Nucleus accumbens (tissue), 56 donors: ENCODE data around the gene APBA1.

Experiments
- DNase-seq, 56 donors: peaks; one replicate each; lab custom pipeline; 2025; lab: John Stamatoyannopoulos, UW

APBA1 gene

GRCh38 chr9:69494208-69494607, 178.0 kb downstream of the APBA1 start:
- no peak for DNase-seq

- DNase-seq: no peak
Measured at GRCh38 chr9:69486498-69486897, 185.7 kb downstream of the APBA1 start.

DNA sequence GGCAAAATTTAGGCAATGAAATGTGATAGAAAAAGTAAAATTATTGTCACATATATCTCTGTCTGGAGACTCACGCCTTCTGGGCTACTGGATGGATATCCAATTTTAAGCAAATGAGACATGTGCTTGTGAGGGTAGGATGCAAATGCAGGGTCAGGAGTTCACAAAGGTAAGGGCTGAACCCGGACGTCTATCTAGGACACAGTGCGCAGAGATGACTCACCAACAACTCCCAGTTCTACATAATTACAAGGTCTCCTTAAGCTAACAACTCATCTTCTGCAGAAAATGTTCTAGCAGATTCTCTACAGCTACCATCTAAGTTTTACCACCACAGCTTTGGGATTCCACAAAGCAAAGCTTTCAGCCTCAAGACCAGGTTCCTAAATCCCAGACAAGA, 186.7 kb downstream of the APBA1 start:
- DNase-seq: no peak

DNA sequence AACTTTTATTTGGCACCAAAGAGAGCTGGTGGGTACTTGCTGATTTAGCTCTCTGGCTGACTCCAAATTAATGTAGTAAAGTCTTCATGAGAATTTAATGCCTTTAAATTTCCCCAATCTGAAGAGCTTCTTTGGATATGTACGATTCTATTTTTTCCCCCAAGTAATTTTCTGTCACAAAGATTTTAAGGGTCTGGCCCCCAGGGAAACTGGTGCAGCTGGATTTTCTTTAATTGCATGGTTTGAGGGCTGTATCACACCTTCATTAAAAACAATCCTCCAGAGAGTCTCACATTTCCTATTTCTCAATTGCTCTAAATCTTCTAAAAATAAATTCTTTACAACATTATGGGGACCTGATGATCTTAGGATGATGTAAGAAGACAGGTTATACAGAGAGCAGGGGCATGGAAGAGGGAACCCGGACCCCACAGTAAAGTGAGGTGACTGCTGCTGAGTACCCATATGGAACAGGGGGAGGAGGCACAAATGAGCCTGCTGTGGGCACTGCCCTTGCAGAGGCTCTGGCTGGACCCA, 188.2 kb downstream of the APBA1 start:
- no peak for DNase-seq

DNA sequence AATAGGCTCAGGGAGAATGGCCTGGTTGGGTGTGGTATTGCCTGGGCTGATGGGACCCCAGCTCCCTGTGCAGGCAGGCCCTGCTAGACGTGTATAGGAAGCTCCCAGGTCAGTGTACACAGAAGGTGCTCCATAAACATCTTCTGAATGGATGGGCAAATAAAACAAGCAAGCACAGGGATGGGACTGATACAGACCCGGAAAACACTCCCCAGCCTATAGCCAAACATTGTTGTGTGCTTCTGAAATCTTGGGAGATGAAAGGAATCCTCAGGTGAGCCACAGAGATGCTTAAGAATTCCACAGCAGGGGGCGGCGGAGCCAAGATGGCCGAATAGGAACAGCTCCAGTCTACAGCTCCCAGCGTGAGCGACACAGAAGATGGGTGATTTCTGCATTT, 195.4 kb downstream of the APBA1 start:
- no peak for DNase-seq

- DNase-seq: no peak
Measured at GRCh38 chr9:69476016-69476415, 196.2 kb downstream of the APBA1 start.

GRCh38 chr9:69474821-69475220, 197.3 kb downstream of the APBA1 start:
- DNase-seq: peak in 7 of 56 donors; percentile 4 to 22 (median 17)

- no peak for DNase-seq
Measured at GRCh38 chr9:69472101-69472620, 200.0 kb downstream of the APBA1 start.

DNA sequence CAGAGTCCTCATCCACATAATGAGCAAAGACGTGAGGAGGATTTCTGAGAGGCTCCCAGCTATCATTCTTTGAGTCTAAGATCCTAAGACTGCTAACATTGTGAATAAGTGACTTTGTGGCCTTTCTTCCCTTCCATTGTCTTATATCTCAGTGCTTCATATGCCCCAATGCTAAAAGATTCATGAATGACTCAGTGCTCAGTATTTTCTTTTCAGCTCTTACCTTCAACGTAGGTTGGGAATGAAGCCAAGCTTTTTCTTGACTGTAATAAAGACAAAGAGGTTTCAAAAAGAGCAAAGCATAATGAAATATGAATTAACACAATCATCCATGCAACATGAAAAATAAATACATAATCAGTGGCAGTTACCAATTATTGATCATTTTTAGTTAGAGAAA, 200.7 kb downstream of the APBA1 start:
- no peak for DNase-seq

GRCh38 chr9:69470186-69470977, 201.8 kb downstream of the APBA1 start:
- DNase-seq: no peak

GRCh38 chr9:69469136-69469535, 203.0 kb downstream of the APBA1 start:
- no peak for DNase-seq

DNA sequence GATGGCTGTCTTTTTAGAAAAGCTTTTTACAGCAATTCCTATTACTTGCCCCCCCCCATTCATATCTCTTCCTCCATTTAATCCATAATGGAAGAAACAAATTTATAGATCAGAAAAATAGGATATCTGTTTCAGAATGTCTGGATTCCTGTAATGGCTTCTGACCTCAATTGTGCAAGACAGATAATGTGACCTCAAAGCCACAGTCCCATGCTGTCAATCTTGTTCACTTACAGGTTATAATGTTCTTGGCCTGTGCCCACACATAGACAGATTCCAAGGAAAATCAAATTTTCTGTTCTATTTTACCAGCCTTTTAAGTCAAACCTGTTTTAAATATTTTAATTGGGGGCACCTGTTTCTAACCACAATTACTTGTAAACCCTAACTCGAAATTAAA, 203.8 kb downstream of the APBA1 start:
- DNase-seq: no peak

- DNase-seq: no peak
Measured at GRCh38 chr9:69466151-69466550, 206.0 kb downstream of the APBA1 start.

DNA sequence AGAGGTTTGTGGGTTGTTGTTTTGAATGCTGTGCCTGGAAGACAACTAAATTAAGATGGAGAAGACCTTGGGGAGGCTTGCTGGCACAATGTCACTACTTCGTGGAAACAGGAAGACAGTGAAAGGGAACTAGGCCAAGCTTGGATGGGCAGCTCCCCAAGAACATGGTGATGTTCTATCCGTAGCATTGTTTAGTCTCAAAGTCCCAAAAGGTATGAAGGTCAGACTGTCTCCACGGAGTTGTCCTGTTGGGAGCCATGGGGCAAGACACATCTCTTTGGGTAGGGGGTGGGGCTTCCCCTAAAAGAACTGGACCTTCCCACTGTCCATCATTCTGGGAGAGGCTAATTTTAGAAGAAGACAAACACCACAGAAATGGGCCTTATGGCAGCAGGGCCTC, 206.7 kb downstream of the APBA1 start:
- DNase-seq: no peak

- DNase-seq: no peak
Measured at GRCh38 chr9:69463497-69464068, 208.6 kb downstream of the APBA1 start.

DNA sequence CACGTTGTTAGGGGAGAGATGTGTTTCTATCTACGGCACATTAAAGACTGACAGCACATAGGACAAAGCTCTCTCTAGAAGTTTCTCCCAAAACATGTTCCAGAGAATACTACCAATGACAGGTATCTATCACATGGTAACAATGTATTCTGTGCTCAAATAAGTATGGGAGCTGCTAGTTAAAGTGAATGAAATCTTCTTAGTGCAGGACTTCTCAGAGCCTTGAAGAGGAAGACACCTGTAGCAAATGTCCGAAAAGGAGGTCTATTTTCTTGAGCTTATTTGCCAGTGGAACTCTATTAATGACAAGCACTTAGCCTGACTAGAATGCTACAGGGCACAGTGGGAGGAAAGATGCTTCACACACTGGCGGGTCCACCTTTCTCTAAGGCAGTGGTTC, 209.8 kb downstream of the APBA1 start:
- no peak for DNase-seq

- no peak for DNase-seq
Measured at GRCh38 chr9:69461103-69461887, 210.9 kb downstream of the APBA1 start.

DNA sequence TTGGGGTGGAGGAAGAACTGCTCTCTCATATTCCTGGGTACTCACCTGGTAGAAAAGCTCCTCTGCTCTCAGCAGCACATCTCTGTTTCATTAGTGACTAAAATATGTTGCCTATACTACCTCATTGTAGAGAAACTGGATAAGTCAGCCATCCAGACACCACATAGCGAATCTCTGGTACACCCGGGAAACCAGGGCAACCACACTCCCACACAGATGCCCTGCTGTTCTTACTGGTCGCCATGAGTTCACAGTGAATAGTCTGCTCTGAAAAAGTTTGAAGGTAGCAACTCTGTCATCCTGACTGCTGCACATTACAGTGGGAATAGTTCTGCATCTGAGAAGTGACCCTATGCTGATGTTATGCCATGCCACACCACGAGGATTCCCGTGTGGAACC, 212.2 kb downstream of the APBA1 start:
- no peak for DNase-seq

DNA sequence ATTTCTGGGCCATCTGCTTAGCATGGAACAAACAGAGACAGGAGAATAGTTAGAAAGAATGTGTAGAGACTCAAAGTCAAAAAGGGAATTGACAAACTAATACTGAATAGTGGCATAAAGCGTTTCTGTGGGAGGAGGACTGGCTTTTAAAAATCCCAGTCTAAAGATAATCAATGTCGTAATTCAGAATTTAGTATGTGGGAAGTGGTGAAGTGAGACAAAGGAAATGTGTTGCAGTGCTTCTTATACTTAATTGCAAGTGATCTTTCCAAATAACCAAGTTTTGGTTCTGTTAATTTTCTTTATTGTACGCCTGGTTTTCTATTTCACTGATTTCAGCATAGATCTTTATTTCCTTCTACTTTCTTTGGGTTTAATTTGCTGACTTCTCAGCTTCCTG, 214.0 kb downstream of the APBA1 start:
- DNase-seq: no peak

DNA sequence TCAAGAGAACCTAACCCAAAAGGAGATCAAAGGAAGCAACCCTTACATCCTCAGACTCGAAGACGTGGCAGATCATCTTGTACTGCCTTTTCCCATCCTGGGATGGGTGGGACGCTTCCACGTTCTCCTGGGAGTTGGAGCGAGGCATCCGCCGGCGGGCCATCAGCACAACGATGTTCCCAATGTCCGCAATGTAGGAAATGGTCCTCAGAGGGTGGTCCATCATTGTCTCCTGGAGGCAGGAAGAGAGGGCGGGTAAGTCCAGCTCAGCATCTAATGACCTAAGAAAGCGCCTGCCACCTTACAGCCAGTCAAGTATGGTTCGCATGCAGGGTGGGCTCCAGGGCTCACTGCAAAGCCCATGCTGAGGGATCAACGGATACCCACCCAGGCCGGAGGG, 216.0 kb downstream of the APBA1 start:
- DNase-seq: no peak

DNA sequence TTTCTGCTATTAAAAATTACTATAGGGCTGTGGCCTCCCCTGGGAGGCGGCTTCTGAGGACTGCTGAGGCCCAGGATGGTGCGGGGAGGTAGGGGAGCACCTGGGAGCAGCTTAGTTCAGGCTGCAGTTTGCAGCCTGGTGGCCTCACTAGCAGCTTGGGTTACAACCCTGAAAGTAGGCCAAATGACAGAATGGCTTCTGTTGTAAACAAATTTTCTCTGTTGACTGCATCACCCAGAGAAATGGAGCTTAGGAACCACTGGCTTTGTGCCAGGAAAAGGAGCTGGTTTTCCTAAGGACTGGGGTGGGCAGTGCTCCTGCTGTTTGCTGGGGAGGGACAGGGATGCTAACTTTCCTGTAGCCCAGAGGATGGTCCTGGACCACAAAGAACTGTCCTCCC, 216.9 kb downstream of the APBA1 start:
- DNase-seq: no peak
